Measurements from ENCODE around the gene DUSP1.
"Not testable (repeated sequence)": the region's sequence is repeated elsewhere in the genome, so short reads cannot be mapped to it uniquely, and the experiment has no call there.

GRCh38 chr5:172784162-172784561, 13.2 kb upstream of the DUSP1 start:
- TF ChIP-seq REST (IDR thresholded peaks at IDR 0.05; ENCODE audit: borderline replicate concordance); POLR2AphosphoS5 (IDR thresholded peaks at IDR 0.05); EP300 (conservative IDR thresholded peaks at IDR 0.05; ENCODE audit: poor library complexity, severe bottlenecking); CTCF (IDR thresholded peaks at IDR 0.05; ENCODE audit: poor library complexity, severe bottlenecking); TAF1 (IDR thresholded peaks at IDR 0.05; ENCODE audit: low read depth); RAD21 (conservative IDR thresholded peaks at IDR 0.05); MXI1 (conservative IDR thresholded peaks at IDR 0.05; ENCODE audit: poor library complexity, severe bottlenecking); EZH2 (IDR thresholded peaks at IDR 0.05; ENCODE audit: borderline replicate concordance, insufficient read depth, low read length, poor library complexity, severe bottlenecking): not testable (repeated sequence)

All from neural cell (in vitro differentiated cells).